IMR-90 (cell line): Measurements from ENCODE around the gene ULK1. TPM values are rescaled to one million over a fixed set of nuclear protein-coding genes. Genes with fewer than 3 reads are reported as not detected.

Experiments used
- ATAC-seq: fragments of 200-7000 bp; cut with Tn5 transposase; 2 replicates; pipeline ENCODE4 v1.9.1; 2020; ENCODE audit warnings: low read depth, mild to moderate bottlenecking, moderate library complexity
- BruUV-seq: library from RNA; stranded (reverse); fragments of 400-500 nt; replicated peaks from 2 replicates; lab custom pipeline; 2021; lab: Mats Ljungman, UMichigan
- CTCF ChIA-PET: fragments of 300-600 bp; formaldehyde crosslinking; extraction: SDS; loops from one replicate; lab custom pipeline; 2021; ENCODE audit warnings: antibody characterized with exemption; lab: Yijun Ruan, JAX
- POLR2A ChIA-PET: fragments of 300-600 bp; sonication (Branson Sonifier 250); formaldehyde crosslinking; loops from one replicate; lab custom pipeline; 2022; ENCODE audit warnings: antibody characterized with exemption; ENCODE audit not compliant: unreplicated experiment; lab: Charles Lee
- DNase-seq: peaks from one replicate; pipeline ENCODE4 v3.0.0; 2013
- H2AFZ ChIP-seq: replicated peaks from 2 replicates; pipeline ENCODE3; 2013; ENCODE audit warnings: low read length, mild to moderate bottlenecking; ENCODE audit not compliant: poor library complexity
- H2AK5ac ChIP-seq: 2 replicates; pipeline ENCODE4 v1.6.1; 2013; ENCODE audit warnings: low read depth, low read length, inconsistent platforms
- H2AK9ac ChIP-seq: replicated peaks from 2 replicates; pipeline ENCODE3; 2013; ENCODE audit warnings: mild to moderate bottlenecking, low read depth, low read length, moderate library complexity; ENCODE audit not compliant: poor library complexity
- H2BK120ac ChIP-seq: 2 replicates; pipeline ENCODE4 v1.6.1; 2013; ENCODE audit warnings: low read depth, low read length, inconsistent platforms
- H2BK15ac ChIP-seq: 3 replicates; pipeline ENCODE4 v1.6.1; 2013; ENCODE audit warnings: low read depth, low read length, inconsistent platforms
- H2BK20ac ChIP-seq: 2 replicates; pipeline ENCODE4 v1.6.1; 2013; ENCODE audit warnings: low read depth, mild to moderate bottlenecking, inconsistent platforms, low read length, moderate library complexity
- H2BK5ac ChIP-seq: 2 replicates; pipeline ENCODE4 v1.6.1; 2013; ENCODE audit warnings: mild to moderate bottlenecking, low read depth, low read length, inconsistent platforms; ENCODE audit not compliant: poor library complexity, severe bottlenecking
- H3K14ac ChIP-seq: replicated peaks from 2 replicates; pipeline ENCODE4 v1.6.1; 2013; ENCODE audit warnings: low read depth, low read length, inconsistent platforms
- H3K18ac ChIP-seq: 2 replicates; pipeline ENCODE4 v1.6.1; 2013; ENCODE audit warnings: low read depth, low read length, control low read depth
- H3K23ac ChIP-seq: 2 replicates; pipeline ENCODE4 v1.6.1; 2013; ENCODE audit warnings: low read depth, low read length, inconsistent platforms
- H3K27ac ChIP-seq: 2 replicates; pipeline ENCODE4 v1.5.1; 2013; ENCODE audit warnings: mild to moderate bottlenecking, control low read depth, low read length; ENCODE audit not compliant: insufficient read depth
- H3K27me3 ChIP-seq: 2 replicates; pipeline ENCODE4 v1.6.1; 2013; ENCODE audit warnings: low read length; ENCODE audit not compliant: control insufficient read depth, insufficient read depth
- H3K36me3 ChIP-seq: 2 replicates; pipeline ENCODE4 v1.6.1; 2013; ENCODE audit warnings: low read length, mixed read lengths; ENCODE audit not compliant: control insufficient read depth, insufficient read depth
- H3K4ac ChIP-seq: 2 replicates; pipeline ENCODE4 v1.6.1; 2013; ENCODE audit warnings: low read depth, low read length, inconsistent platforms
- H3K4me1 ChIP-seq: 2 replicates; pipeline ENCODE4 v1.6.1; 2013; ENCODE audit warnings: low read length, mixed read lengths; ENCODE audit not compliant: control insufficient read depth, insufficient read depth
- H3K4me2 ChIP-seq: 2 replicates; pipeline ENCODE4 v1.6.1; 2013; ENCODE audit warnings: low read depth, mild to moderate bottlenecking, control low read depth, low read length, moderate library complexity
- H3K4me3 ChIP-seq: 2 replicates; pipeline ENCODE4 v1.5.1; 2013; ENCODE audit warnings: low read depth, mild to moderate bottlenecking, control low read depth, low read length, moderate library complexity; ENCODE audit not compliant: insufficient read depth
- H3K56ac ChIP-seq: 2 replicates; pipeline ENCODE4 v1.6.1; 2013; ENCODE audit warnings: low read length, inconsistent platforms; ENCODE audit not compliant: insufficient read depth; ENCODE audit errors: extremely low read depth
- H3K79me1 ChIP-seq, 2 experiments: 2 replicates each; pipeline ENCODE4 v1.6.1; 2013; ENCODE audit warnings: low read length in 2 of 2, inconsistent platforms in 1 of 2, low read depth in 1 of 2
- H3K9ac ChIP-seq: 2 replicates; pipeline ENCODE4 v1.6.1; 2013; ENCODE audit warnings: low read depth, low read length, control low read depth
- H3K9me1 ChIP-seq: 2 replicates; pipeline ENCODE4 v1.6.1; 2013; ENCODE audit warnings: low read length, inconsistent platforms; ENCODE audit not compliant: insufficient read depth
- H3K9me3 ChIP-seq: 2 replicates; pipeline ENCODE4 v1.6.1; 2013; ENCODE audit warnings: low read length; ENCODE audit not compliant: control insufficient read depth, insufficient read depth
- H4K20me1 ChIP-seq: 2 replicates; pipeline ENCODE4 v1.6.1; 2013; ENCODE audit warnings: low read length, inconsistent platforms; ENCODE audit not compliant: insufficient read depth
- H4K5ac ChIP-seq: 2 replicates; pipeline ENCODE4 v1.6.1; 2013; ENCODE audit warnings: mild to moderate bottlenecking, low read depth, low read length, control low read depth
- H4K8ac ChIP-seq, 2 experiments: 2 replicates each; pipeline ENCODE4 v1.6.1; 2013; ENCODE audit warnings: low read depth in 2 of 2, low read length in 2 of 2, control low read depth in 1 of 2, inconsistent platforms in 1 of 2
- H4K91ac ChIP-seq: 2 replicates; pipeline ENCODE4 v1.6.1; 2013; ENCODE audit warnings: low read depth, low read length, inconsistent platforms; ENCODE audit not compliant: insufficient read depth
- BHLHE40 ChIP-seq: fragments of 150-350 bp; IDR thresholded peaks from 2 replicates; pipeline ENCODE4 v1.6.1; 2016; ENCODE audit warnings: mild to moderate bottlenecking, low read depth, low read length
- CEBPB ChIP-seq: IDR thresholded peaks from 2 replicates; pipeline ENCODE4 v1.6.1; 2012; ENCODE audit warnings: low read depth, low read length, improper control_type of control experiment
- CHD1 ChIP-seq: IDR thresholded peaks from 2 replicates; pipeline ENCODE4 v1.6.1; 2012; ENCODE audit warnings: low read depth, low read length, improper control_type of control experiment
- CTCF ChIP-seq: conservative IDR thresholded peaks from 2 replicates; pipeline ENCODE4 v1.5.1; 2012; ENCODE audit warnings: mild to moderate bottlenecking, low read depth, low read length, improper control_type of control experiment
- ELK1 ChIP-seq: fragments of 150-350 bp; IDR thresholded peaks from 2 replicates; pipeline ENCODE4 v1.6.1; 2016; ENCODE audit warnings: low read depth, mild to moderate bottlenecking, low read length, moderate library complexity, borderline replicate concordance
- MAFK ChIP-seq: IDR thresholded peaks from 2 replicates; pipeline ENCODE4 v1.6.1; 2012; ENCODE audit warnings: low read depth, low read length, improper control_type of control experiment
- MAZ ChIP-seq: IDR thresholded peaks from 2 replicates; pipeline ENCODE4 v1.6.1; 2012; ENCODE audit warnings: low read depth, mild to moderate bottlenecking, low read length, improper control_type of control experiment, moderate library complexity, borderline replicate concordance
- MXI1 ChIP-seq: IDR thresholded peaks from 2 replicates; pipeline ENCODE4 v1.6.1; 2012; ENCODE audit warnings: low read depth, mild to moderate bottlenecking, low read length, moderate library complexity, borderline replicate concordance
- NFE2L2 ChIP-seq: fragments of 150-350 bp; IDR thresholded peaks from 2 replicates; pipeline ENCODE4 v1.6.1; 2016; ENCODE audit warnings: low read depth, mild to moderate bottlenecking, low read length
- POLR2A ChIP-seq: IDR thresholded peaks from 2 replicates; pipeline ENCODE4 v1.6.1; 2012; ENCODE audit warnings: mild to moderate bottlenecking, low read depth, low read length
- RAD21 ChIP-seq: IDR thresholded peaks from 2 replicates; pipeline ENCODE4 v1.6.1; 2012; ENCODE audit warnings: low read length, improper control_type of control experiment
- RCOR1 ChIP-seq: IDR thresholded peaks from 2 replicates; pipeline ENCODE4 v1.6.1; 2012; ENCODE audit warnings: mild to moderate bottlenecking, low read length, improper control_type of control experiment; ENCODE audit not compliant: insufficient replicate concordance
- RFX5 ChIP-seq: IDR thresholded peaks from 2 replicates; pipeline ENCODE4 v1.8.0; 2012; ENCODE audit warnings: low read depth, mild to moderate bottlenecking, low read length, moderate library complexity
- SMC3 ChIP-seq: fragments of 150-350 bp; IDR thresholded peaks from 2 replicates; pipeline ENCODE4 v1.6.1; 2016; ENCODE audit warnings: low read depth, mild to moderate bottlenecking, antibody characterized with exemption, low read length, moderate library complexity
- USF2 ChIP-seq: fragments of 150-350 bp; IDR thresholded peaks from 2 replicates; pipeline ENCODE4 v1.6.1; 2017; ENCODE audit warnings: mild to moderate bottlenecking, antibody characterized with exemption, low read length, low read depth
- WGBS, 2 experiments: methylation state at CpG; one replicate each; pipeline versions ENCODE4 v1.1.5 to v1.1.7; 2013; ENCODE audit warnings: missing lambda C conversion rate in 2 of 2; ENCODE audit not compliant: insufficient read length in 1 of 2; ENCODE audit errors: extremely low coverage in 2 of 2; 5-methylcytosine and 5-hydroxymethylcytosine counted together
- dilution Hi-C: fragments of 300-500 bp; cut with HindIII; formaldehyde crosslinking; loops from one replicate; pipeline ENCODE4 v1.14.3; 2018; ENCODE audit warnings: low sequenced_read_pairs; ENCODE audit not compliant: unreplicated experiment
- in situ Hi-C: fragments of 300-500 bp; cut with MboI; formaldehyde crosslinking; loops from 3 replicates; pipeline ENCODE4 v1.14.3; 2019; ENCODE audit warnings: low sequenced_read_pairs, inconsistent platforms, mixed read lengths
- intact Hi-C: fragments of 100-400 bp; cut with micrococcal nuclease; formaldehyde crosslinking; loops from 2 replicates; pipeline ENCODE4 v1.10.0; 2022
- polyA plus RNA-seq, 3 experiments: library from polyadenylated mRNA; depleted of rRNA; stranded (reverse); fragments of >200 nt; gene quantifications; 2 replicates each; pipeline ENCODE4 v1.2.3, GENCODE V29; 2012; ENCODE audit warnings: low replicate concordance in 1 of 3
- total RNA-seq: library from RNA; depleted of rRNA; stranded (reverse); fragments of >200 nt; gene quantifications from 2 replicates; pipeline ENCODE4 v1.2.3, GENCODE V29; 2012

ULK1 gene
- total and polyA plus RNA-seq, 2 of the 4 experiments (the other 2 are of a cell fraction), result 1.8 to 19.2 TPM

DNA sequence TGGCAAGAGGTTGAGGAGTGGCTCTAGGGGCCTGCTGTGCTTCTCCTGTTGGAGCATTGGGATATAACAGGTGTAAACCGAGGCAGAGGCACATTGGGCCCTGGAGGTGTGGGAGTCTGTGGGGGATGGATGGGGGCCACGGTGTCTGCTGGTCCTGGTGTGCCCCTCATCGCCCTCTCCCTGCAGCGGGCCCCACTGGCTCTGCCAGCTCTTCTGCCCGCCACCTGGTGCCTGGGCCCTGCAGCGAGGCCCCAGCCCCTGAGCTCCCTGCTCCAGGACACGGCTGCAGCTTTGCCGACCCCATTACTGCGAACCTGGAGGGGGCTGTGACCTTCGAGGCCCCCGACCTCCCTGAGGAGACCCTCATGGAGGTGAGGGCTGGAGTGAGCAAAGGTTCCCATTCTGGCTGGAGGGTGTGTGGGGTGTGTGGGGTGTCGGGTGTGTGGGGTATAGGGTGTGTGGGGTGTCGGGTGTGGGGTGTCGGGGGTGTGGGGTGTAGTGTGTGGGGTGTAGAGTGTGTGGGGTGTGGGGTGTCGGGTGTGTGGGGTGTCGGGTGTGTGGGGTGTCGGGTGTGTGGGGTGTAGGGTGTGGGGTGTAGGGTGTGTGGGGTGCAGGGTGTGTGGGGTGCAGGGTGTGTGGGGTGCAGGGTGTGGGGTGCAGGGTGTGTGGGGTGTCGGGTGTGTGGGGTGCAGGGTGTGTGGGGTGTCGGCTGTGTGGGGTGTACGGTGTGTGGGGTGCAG, 24.1 kb downstream of the ULK1 start:
- no peak for TF ChIP-seq MAFK
- TF ChIP-seq SMC3, result no peak
- TF ChIP-seq RAD21, result no peak
- TF ChIP-seq CHD1, result no peak
- no peak for TF ChIP-seq RFX5
- no peak for TF ChIP-seq CTCF
- no peak for TF ChIP-seq USF2
- no peak for TF ChIP-seq MXI1
- TF ChIP-seq CEBPB, result no peak
- no peak for TF ChIP-seq ELK1
- no peak for TF ChIP-seq RCOR1
- no peak for TF ChIP-seq NFE2L2
- TF ChIP-seq POLR2A, result no peak
- TF ChIP-seq MAZ, result no peak
- TF ChIP-seq BHLHE40, result no peak
- BruUV-seq, result no TSS peak
- H4K5ac ChIP-seq, result no peak overlapping the region
- dilution Hi-C loops, result no loop called here
- no peak overlapping the region for H2BK20ac ChIP-seq
- DNase-seq (no peak), ATAC-seq (no peak)
- peak overlapping the region; percentile 42 for H2AK9ac ChIP-seq
- no peaks in the 10 kb centered on the region for H4K20me1 ChIP-seq
- H3K14ac ChIP-seq, result no peak overlapping the region
- 0 out of 4 replicates have a peak, but pooled peaks cover 0 to 4% of the 10 kb centered on the region in 2 experiments for H3K79me1 ChIP-seq
- no peaks in the 10 kb centered on the region for H3K27me3 ChIP-seq
- no peak overlapping the region for H2BK120ac ChIP-seq
- H4K8ac ChIP-seq, result no peak overlapping the region
- no peak overlapping the region for H3K4ac ChIP-seq
- H3K9me3 ChIP-seq, result no peaks in the 10 kb centered on the region
- intact Hi-C loops, result no loop called here
- H2BK15ac ChIP-seq, result no peak overlapping the region
- H3K36me3 ChIP-seq, result peaks cover 72% of the 10 kb centered on the region
- no peak overlapping the region for H2AFZ ChIP-seq
- H3K27ac ChIP-seq, result no peak overlapping the region
- in situ Hi-C loops, result no loop called here
- peak overlapping the region; percentile 50 for H2BK5ac ChIP-seq
- no peak overlapping the region for H3K18ac ChIP-seq
- ChIA-PET CTCF (no interaction called here), POLR2A (interaction anchor here (0.6 kb wide), 1 partner anchor 91 kb away, joined by 3 read pairs; no protein-coding TSS in a partner anchor)
- WGBS, 2 experiments, result 97% methylated on average over 7 of the region's 20 CpGs; no CpG with 5 or more reads in 1 of the 2 experiments
- H3K56ac ChIP-seq, result no peak overlapping the region
- H2AK5ac ChIP-seq, result no peak overlapping the region
- H3K9me1 ChIP-seq, result no peaks in the 10 kb centered on the region
- no peak overlapping the region for H3K4me3 ChIP-seq
- no peak overlapping the region for H3K4me2 ChIP-seq
- no peak overlapping the region for H3K23ac ChIP-seq
- H3K4me1 ChIP-seq, result no peaks in the 10 kb centered on the region
- no peak overlapping the region for H4K91ac ChIP-seq
- no peak overlapping the region for H3K9ac ChIP-seq
